ENCODE results near the gene TRIAP1.

GRCh38 chr12:120462099-120462640, 16.0 kb upstream of the TRIAP1 start:
- TF ChIP-seq CTCF (IDR thresholded peaks at IDR 0.05) (no peak), EP300 (IDR thresholded peaks at IDR 0.05) (no peak), POLR2A (IDR thresholded peaks at IDR 0.05) (no peak)
